Neural progenitor cell (in vitro differentiated cells): ENCODE data around the gene ZFAND3. TPM values are rescaled to one million over a fixed set of nuclear protein-coding genes. Genes with fewer than 3 reads are reported as not detected.

Source experiments
- DNase-seq: peaks from one replicate; pipeline ENCODE4 v3.0.0-alpha.2; 2016; ENCODE audit warnings: low spot score
- H2AFZ ChIP-seq: fragments of 200-600 bp; sonication (generic); replicated peaks from 2 replicates; pipeline ENCODE4 v1.6.1; 2016; ENCODE audit warnings: antibody characterized with exemption
- H3F3A ChIP-seq: fragments of 200-600 bp; sonication (generic); 2 replicates; pipeline ENCODE4 v1.6.1; 2016; ENCODE audit warnings: antibody characterized with exemption, low read depth
- H3K27ac ChIP-seq: fragments of 200-600 bp; sonication (generic); 2 replicates; pipeline ENCODE4 v1.5.1; 2016; ENCODE audit warnings: mild to moderate bottlenecking
- H3K27me3 ChIP-seq: fragments of 200-600 bp; sonication (generic); 2 replicates; pipeline ENCODE4 v1.6.1; 2016; ENCODE audit warnings: mild to moderate bottlenecking, moderate library complexity
- H3K36me3 ChIP-seq: fragments of 200-600 bp; sonication (generic); 2 replicates; pipeline ENCODE4 v1.5.1; 2016
- H3K4me1 ChIP-seq: fragments of 200-600 bp; sonication (generic); 2 replicates; pipeline ENCODE4 v1.6.1; 2016; ENCODE audit warnings: mixed run types
- H3K4me2 ChIP-seq: fragments of 200-600 bp; sonication (generic); 2 replicates; pipeline ENCODE4 v1.6.1; 2016
- H3K4me3 ChIP-seq: fragments of 200-600 bp; sonication (generic); 2 replicates; pipeline ENCODE4 v1.5.1; 2016
- H3K79me2 ChIP-seq: fragments of 200-600 bp; sonication (generic); 2 replicates; pipeline ENCODE4 v1.6.1; 2016; ENCODE audit warnings: low read depth
- H3K9ac ChIP-seq: fragments of 200-600 bp; sonication (generic); 2 replicates; pipeline ENCODE4 v1.6.1; 2016
- H3K9me3 ChIP-seq: fragments of 200-600 bp; sonication (generic); 2 replicates; pipeline ENCODE4 v1.5.1; 2016; ENCODE audit warnings: low read depth
- H4K20me1 ChIP-seq: fragments of 200-600 bp; sonication (generic); 2 replicates; pipeline ENCODE4 v1.6.1; 2016; ENCODE audit warnings: low read depth
- H3K27ac Mint-ChIP-seq: 3 replicates; pipeline ENCODE4 v1.8.0; 2021; ENCODE audit warnings: mixed read lengths
- H3K27me3 Mint-ChIP-seq: 2 replicates; pipeline ENCODE4 v1.8.0; 2022; ENCODE audit warnings: low read depth, mild to moderate bottlenecking, inconsistent platforms, moderate library complexity, mixed read lengths; ENCODE audit not compliant: insufficient read depth
- H3K36me3 Mint-ChIP-seq: 3 replicates; pipeline ENCODE4 v1.8.0; 2021; ENCODE audit warnings: mixed read lengths
- H3K4me1 Mint-ChIP-seq: 3 replicates; pipeline ENCODE4 v1.8.0; 2021; ENCODE audit warnings: mixed read lengths
- H3K4me3 Mint-ChIP-seq: 3 replicates; pipeline ENCODE4 v1.8.0; 2021; ENCODE audit warnings: mild to moderate bottlenecking, moderate library complexity, mixed read lengths
- H3K9me3 Mint-ChIP-seq: 3 replicates; pipeline ENCODE4 v1.8.0; 2020; ENCODE audit warnings: mixed read lengths
- EZH2 ChIP-seq: fragments of 200-600 bp; sonication (generic); IDR thresholded peaks from 2 replicates; pipeline ENCODE4 v1.6.1; 2017; ENCODE audit warnings: antibody characterized with exemption, mild to moderate bottlenecking, moderate library complexity
- EZH2phosphoT487 ChIP-seq: fragments of 200-600 bp; sonication (generic); IDR thresholded peaks from 2 replicates; pipeline ENCODE4 v1.6.1; 2017; ENCODE audit warnings: antibody characterized with exemption
- total RNA-seq: library from RNA; depleted of rRNA; stranded (reverse); fragments of >200 nt; gene quantifications from 2 replicates; pipeline ENCODE4 v1.2.3, GENCODE V29; 2015; ENCODE audit warnings: low replicate concordance
- TF ChIP-seq, protein P1 (sequence below): fragments of 200-600 bp; sonication (generic); IDR thresholded peaks from 2 replicates; pipeline ENCODE4 v1.5.1; 2017; ENCODE audit warnings: antibody characterized with exemption, mild to moderate bottlenecking

The ZFAND3 gene
- total RNA-seq, 1 donor from 2014 or later = 24.3 TPM

DNA sequence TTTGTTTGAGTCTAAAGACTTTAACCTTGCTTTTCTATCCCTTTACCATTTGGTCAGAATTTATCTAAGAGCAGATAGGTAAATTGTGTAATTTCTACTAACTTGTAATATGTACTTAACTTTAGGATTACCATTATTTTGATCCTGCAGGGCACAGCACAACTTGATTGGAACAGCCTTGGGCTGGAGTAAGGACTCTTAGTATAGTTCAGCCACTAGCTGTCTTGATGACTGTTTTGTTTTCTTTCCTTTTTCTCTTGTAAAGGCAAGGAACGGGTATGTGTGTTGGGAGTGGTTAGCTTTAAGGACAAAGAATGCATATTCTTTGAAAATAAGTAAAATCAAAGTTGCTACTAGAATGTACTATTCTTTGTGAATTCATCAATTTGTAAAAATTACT, 203.2 kb downstream of the ZFAND3 start:
- Histone ChIP-seq H3K4me1 (peaks cover 19% of the 10 kb centered on the region), H3K9ac (no peak overlapping the region), H3K36me3 (no peaks in the 10 kb centered on the region), H3K9me3 (no peaks in the 10 kb centered on the region), H3K4me3 (no peak overlapping the region), H4K20me1 (peaks cover 65% of the 10 kb centered on the region), H3K4me2 (no peak overlapping the region), H3K27ac (no peak overlapping the region), H3K27me3 (no peaks in the 10 kb centered on the region), H2AFZ (no peak overlapping the region), H3F3A (no peaks in the 10 kb centered on the region), H3K79me2 (peaks cover 90% of the 10 kb centered on the region)
- no peak for DNase-seq
- Mint-ChIP-seq H3K4me3 (no peak overlapping the region), H3K9me3 (peaks cover 3% of the 10 kb centered on the region), H3K4me1 (peaks cover 14% of the 10 kb centered on the region), H3K36me3 (peaks cover 3% of the 10 kb centered on the region), H3K27me3 (no peaks in the 10 kb centered on the region), H3K27ac (no peak overlapping the region)
- TF ChIP-seq EZH2phosphoT487 (no peak), EZH2 (no peak)
- TF ChIP-seq, protein P1, sequence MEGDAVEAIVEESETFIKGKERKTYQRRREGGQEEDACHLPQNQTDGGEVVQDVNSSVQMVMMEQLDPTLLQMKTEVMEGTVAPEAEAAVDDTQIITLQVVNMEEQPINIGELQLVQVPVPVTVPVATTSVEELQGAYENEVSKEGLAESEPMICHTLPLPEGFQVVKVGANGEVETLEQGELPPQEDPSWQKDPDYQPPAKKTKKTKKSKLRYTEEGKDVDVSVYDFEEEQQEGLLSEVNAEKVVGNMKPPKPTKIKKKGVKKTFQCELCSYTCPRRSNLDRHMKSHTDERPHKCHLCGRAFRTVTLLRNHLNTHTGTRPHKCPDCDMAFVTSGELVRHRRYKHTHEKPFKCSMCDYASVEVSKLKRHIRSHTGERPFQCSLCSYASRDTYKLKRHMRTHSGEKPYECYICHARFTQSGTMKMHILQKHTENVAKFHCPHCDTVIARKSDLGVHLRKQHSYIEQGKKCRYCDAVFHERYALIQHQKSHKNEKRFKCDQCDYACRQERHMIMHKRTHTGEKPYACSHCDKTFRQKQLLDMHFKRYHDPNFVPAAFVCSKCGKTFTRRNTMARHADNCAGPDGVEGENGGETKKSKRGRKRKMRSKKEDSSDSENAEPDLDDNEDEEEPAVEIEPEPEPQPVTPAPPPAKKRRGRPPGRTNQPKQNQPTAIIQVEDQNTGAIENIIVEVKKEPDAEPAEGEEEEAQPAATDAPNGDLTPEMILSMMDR = no peak

DNA sequence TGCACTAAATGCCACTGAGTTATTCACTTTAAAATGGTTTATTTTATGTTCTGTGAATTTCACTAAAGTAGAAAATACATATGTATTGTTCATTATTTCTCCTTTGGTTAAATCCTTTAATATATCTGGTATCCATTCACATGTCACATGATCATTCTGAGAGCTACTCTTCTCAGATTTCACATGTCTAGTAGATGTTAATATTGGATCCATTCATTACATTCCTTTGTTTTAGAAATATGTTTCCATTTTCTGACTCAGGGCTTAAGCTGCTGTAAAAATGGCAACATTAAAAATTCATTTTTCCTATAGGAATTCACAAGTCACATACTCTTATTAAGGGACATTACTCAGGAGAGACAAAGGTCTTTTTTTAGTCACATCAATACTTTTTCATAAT, 205.4 kb downstream of the ZFAND3 start:
- Histone ChIP-seq H3K27ac (no peak overlapping the region), H3K4me1 (peaks cover 28% of the 10 kb centered on the region), H3K4me3 (no peak overlapping the region), H3K36me3 (no peaks in the 10 kb centered on the region), H3K4me2 (no peak overlapping the region), H3K27me3 (no peaks in the 10 kb centered on the region), H3K79me2 (peaks cover 87% of the 10 kb centered on the region), H4K20me1 (peaks cover 57% of the 10 kb centered on the region), H2AFZ (no peak overlapping the region), H3F3A (no peaks in the 10 kb centered on the region), H3K9ac (no peak overlapping the region), H3K9me3 (no peaks in the 10 kb centered on the region)
- H3K4me3 Mint-ChIP-seq = no peak overlapping the region
- H3K4me1 Mint-ChIP-seq = peaks cover 13% of the 10 kb centered on the region
- no peaks in the 10 kb centered on the region for H3K27me3 Mint-ChIP-seq
- no peak for DNase-seq
- H3K36me3 Mint-ChIP-seq = peaks cover 6% of the 10 kb centered on the region
- TF ChIP-seq, protein P1 = no peak
- TF ChIP-seq EZH2phosphoT487 (no peak), EZH2 (no peak)
- peaks cover 6% of the 10 kb centered on the region for H3K9me3 Mint-ChIP-seq
- H3K27ac Mint-ChIP-seq = no peak overlapping the region

DNA sequence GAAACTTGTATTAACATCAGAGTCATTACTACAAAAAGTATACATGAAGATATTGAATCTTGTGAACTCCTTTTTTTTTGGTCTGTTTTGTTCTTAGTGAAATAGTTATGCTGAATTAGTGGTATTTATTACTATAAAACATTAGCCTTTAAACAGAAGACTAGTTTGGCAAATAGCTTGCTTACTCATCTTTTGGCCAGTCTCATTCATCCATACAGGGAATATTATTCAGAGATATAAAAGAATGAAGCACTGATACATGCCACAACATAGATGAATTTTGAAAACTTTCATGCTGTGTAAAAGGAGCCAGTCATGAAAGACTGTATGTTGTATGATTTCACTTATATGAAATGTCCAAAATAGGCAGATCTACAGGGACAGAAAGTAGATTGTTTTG, 205.9 kb downstream of the ZFAND3 start:
- Histone ChIP-seq H3K4me1 (peaks cover 26% of the 10 kb centered on the region), H3K27me3 (no peaks in the 10 kb centered on the region), H3F3A (no peaks in the 10 kb centered on the region), H2AFZ (no peak overlapping the region), H3K9me3 (no peaks in the 10 kb centered on the region), H3K9ac (no peak overlapping the region), H3K4me3 (no peak overlapping the region), H3K36me3 (no peaks in the 10 kb centered on the region), H3K4me2 (no peak overlapping the region), H3K79me2 (peaks cover 82% of the 10 kb centered on the region), H3K27ac (no peak overlapping the region), H4K20me1 (peaks cover 51% of the 10 kb centered on the region)
- no peaks in the 10 kb centered on the region for H3K27me3 Mint-ChIP-seq
- H3K9me3 Mint-ChIP-seq = peaks cover 6% of the 10 kb centered on the region
- DNase-seq = no peak
- no peak overlapping the region for H3K27ac Mint-ChIP-seq
- peaks cover 6% of the 10 kb centered on the region for H3K36me3 Mint-ChIP-seq
- no peak for TF ChIP-seq EZH2phosphoT487
- TF ChIP-seq, protein P1 = no peak
- no peak for TF ChIP-seq EZH2
- H3K4me1 Mint-ChIP-seq = peaks cover 12% of the 10 kb centered on the region
- no peak overlapping the region for H3K4me3 Mint-ChIP-seq
